RWPE2 (cell line): ENCODE results near the gene SLC1A5.

Experiments
- ATAC-seq: fragments of 200-7000 bp; cut with Tn5 transposase; 3 replicates; pipeline ENCODE4 v1.9.1; 2021; ENCODE audit warnings: low read depth
- DNase-seq: peaks from one replicate; pipeline ENCODE4 v3.0.0-alpha.2; 2020; ENCODE audit warnings: low spot score
- H3K27ac ChIP-seq: fragments of 450-650 bp; 2 replicates; pipeline ENCODE4 v1.5.1; 2017; ENCODE audit warnings: mild to moderate bottlenecking; ENCODE audit not compliant: poor library complexity, severe bottlenecking
- H3K27me3 ChIP-seq: fragments of 250-450 bp; sonication (Bioruptor Pico); 2 replicates; pipeline ENCODE4 v1.5.1; 2021; ENCODE audit warnings: mild to moderate bottlenecking, moderate library complexity; ENCODE audit not compliant: insufficient read depth, poor library complexity, severe bottlenecking
- H3K36me3 ChIP-seq: fragments of 250-450 bp; sonication (Bioruptor Pico); 2 replicates; pipeline ENCODE4 v1.5.1; 2020; ENCODE audit warnings: low read depth, mild to moderate bottlenecking, moderate library complexity
- H3K4me1 ChIP-seq: fragments of 250-450 bp; sonication (Bioruptor Pico); 2 replicates; pipeline ENCODE4 v1.5.1; 2021; ENCODE audit warnings: mild to moderate bottlenecking, moderate library complexity; ENCODE audit not compliant: insufficient read depth, poor library complexity, severe bottlenecking
- H3K4me3 ChIP-seq: fragments of 250-450 bp; sonication (Bioruptor Pico); 2 replicates; pipeline ENCODE4 v1.5.1; 2021; ENCODE audit warnings: mild to moderate bottlenecking, moderate library complexity; ENCODE audit not compliant: severe bottlenecking
- H3K9me3 ChIP-seq: fragments of 250-450 bp; sonication (Bioruptor Pico); 2 replicates; pipeline ENCODE4 v1.5.1; 2021; ENCODE audit warnings: mild to moderate bottlenecking, moderate library complexity; ENCODE audit not compliant: severe bottlenecking
- TF ChIP-seq, protein P1 (sequence below): fragments of 450-650 bp; IDR thresholded peaks from one replicate; pipeline ENCODE4 v1.5.1; 2017; ENCODE audit warnings: mild to moderate bottlenecking, moderate library complexity; ENCODE audit not compliant: poor library complexity, severe bottlenecking

SLC1A5 gene

DNA sequence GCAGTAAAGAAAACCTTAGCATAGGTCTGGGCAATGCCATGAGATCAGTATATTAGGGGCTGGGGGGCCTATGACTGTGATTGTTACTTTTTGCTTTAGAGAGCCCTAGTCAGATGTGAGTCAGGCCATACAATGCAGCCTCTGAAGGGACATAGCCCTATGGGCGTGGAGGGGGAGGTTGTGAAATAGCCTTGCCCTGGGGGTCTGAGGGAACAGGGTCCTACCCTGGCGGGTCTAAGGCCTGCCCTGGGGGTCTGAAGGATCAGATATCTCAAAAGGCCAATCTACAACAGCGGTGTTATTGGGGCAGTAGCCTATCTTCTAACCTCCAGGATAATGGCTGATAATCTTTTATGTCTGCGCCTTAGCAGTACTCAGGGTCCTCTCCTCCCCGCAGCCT lies 13.8 kb upstream of the SLC1A5 start:
- H3K4me1 ChIP-seq = no peaks in the 10 kb centered on the region
- H3K9me3 ChIP-seq = no peaks in the 10 kb centered on the region
- TF ChIP-seq, protein P1, sequence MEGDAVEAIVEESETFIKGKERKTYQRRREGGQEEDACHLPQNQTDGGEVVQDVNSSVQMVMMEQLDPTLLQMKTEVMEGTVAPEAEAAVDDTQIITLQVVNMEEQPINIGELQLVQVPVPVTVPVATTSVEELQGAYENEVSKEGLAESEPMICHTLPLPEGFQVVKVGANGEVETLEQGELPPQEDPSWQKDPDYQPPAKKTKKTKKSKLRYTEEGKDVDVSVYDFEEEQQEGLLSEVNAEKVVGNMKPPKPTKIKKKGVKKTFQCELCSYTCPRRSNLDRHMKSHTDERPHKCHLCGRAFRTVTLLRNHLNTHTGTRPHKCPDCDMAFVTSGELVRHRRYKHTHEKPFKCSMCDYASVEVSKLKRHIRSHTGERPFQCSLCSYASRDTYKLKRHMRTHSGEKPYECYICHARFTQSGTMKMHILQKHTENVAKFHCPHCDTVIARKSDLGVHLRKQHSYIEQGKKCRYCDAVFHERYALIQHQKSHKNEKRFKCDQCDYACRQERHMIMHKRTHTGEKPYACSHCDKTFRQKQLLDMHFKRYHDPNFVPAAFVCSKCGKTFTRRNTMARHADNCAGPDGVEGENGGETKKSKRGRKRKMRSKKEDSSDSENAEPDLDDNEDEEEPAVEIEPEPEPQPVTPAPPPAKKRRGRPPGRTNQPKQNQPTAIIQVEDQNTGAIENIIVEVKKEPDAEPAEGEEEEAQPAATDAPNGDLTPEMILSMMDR = no peak
- H3K27ac ChIP-seq = no peak overlapping the region
- ATAC-seq (no peak), DNase-seq (no peak)
- no peak overlapping the region for H3K4me3 ChIP-seq
- H3K36me3 ChIP-seq = no peaks in the 10 kb centered on the region
- no peaks in the 10 kb centered on the region for H3K27me3 ChIP-seq

DNA sequence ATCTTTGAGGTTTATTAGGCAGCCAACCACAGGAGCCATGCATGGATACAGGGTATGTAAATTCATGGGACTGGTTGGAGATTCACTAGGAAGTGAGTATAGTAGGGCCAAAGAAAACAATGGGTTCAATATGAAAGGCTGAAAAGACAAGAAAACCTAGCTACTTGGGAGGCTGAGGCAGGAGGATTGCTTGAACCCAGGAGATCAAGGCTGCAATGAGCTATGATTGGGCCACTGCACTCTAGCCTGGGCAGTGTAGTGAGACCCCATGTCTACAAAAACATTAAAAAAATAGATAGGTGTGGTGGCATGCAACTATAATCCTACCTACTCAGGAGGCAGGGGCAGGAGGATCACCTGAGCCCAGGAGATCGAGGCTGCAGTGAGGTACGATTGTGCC lies 10.3 kb upstream of the SLC1A5 start:
- ATAC-seq (no peak), DNase-seq (no peak)
- Histone ChIP-seq H3K4me1 (peaks cover 8% of the 10 kb centered on the region), H3K27me3 (no peaks in the 10 kb centered on the region), H3K36me3 (no peaks in the 10 kb centered on the region), H3K9me3 (no peaks in the 10 kb centered on the region), H3K4me3 (no peak overlapping the region), H3K27ac (no peak overlapping the region)
- TF ChIP-seq, protein P1 = no peak

- Histone ChIP-seq H3K27me3 (no peaks in the 10 kb centered on the region), H3K4me1 (peaks cover 16% of the 10 kb centered on the region), H3K27ac (no peak overlapping the region), H3K36me3 (no peaks in the 10 kb centered on the region), H3K4me3 (no peak overlapping the region), H3K9me3 (no peaks in the 10 kb centered on the region)
- TF ChIP-seq, protein P1 = no peak
- ATAC-seq = no peak
- no peak for DNase-seq
Measured at GRCh38 chr19:46797881-46798280, 9.5 kb upstream of the SLC1A5 start.

GRCh38 chr19:46791944-46792343 lies 3.5 kb upstream of the SLC1A5 start:
- TF ChIP-seq, protein P1 = no peak
- no peak overlapping the region for H3K4me3 ChIP-seq

DNA sequence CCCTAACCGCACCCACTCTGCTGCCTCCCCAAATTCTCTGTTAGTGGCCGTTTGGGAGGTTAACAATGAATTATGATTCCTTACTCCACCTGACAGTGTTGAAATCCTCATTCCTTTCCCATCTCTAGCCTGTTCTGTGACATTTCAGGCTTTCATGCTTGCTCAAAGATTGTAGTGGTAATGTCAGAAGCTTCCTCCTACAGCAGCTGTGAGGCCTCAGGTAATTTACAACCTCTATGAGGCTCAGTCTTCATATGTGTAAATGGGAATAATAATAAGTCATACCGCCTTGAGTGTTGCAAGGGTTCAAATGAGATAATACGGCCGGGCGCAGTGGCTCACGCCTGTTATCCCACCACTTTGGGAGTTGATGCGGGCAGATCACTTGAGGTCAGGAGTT lies 977 bp upstream of the SLC1A5 start:
- Histone ChIP-seq H3K27ac (no peak overlapping the region), H3K27me3 (no peaks in the 10 kb centered on the region), H3K36me3 (peaks cover 29% of the 10 kb centered on the region), H3K9me3 (no peaks in the 10 kb centered on the region), H3K4me1 (peaks cover 15% of the 10 kb centered on the region), H3K4me3 (no peak overlapping the region)
- ATAC-seq = no peak
- TF ChIP-seq, protein P1 = no peak
- no peak for DNase-seq

More at GRCh38 chr19:46791944-46792343, 3.5 kb upstream of the SLC1A5 start:
- Histone ChIP-seq H3K9me3 (no peaks in the 10 kb centered on the region), H3K27me3 (no peaks in the 10 kb centered on the region), H3K36me3 (peaks cover 5% of the 10 kb centered on the region), H3K27ac (no peak overlapping the region), H3K4me1 (peaks cover 23% of the 10 kb centered on the region)
- no peak for ATAC-seq
- DNase-seq = no peak
